A673 (cell line): Measurements from ENCODE around the gene SKI. TPM values are rescaled to one million over a fixed set of nuclear protein-coding genes. Genes with fewer than 3 reads are reported as not detected.

Experiments
- BruUV-seq: library from RNA; stranded (reverse); fragments of 400-500 nt; replicated peaks from 2 replicates; lab custom pipeline; 2021; lab: Mats Ljungman, UMichigan
- CTCF ChIA-PET: fragments of 300-600 bp; sonication (Branson Sonifier 250); formaldehyde crosslinking; loops from one replicate; lab custom pipeline; 2022; ENCODE audit warnings: antibody characterized with exemption; lab: Charles Lee
- POLR2A ChIA-PET: fragments of 300-600 bp; sonication (Branson Sonifier 250); formaldehyde crosslinking; loops from one replicate; lab custom pipeline; 2022; ENCODE audit warnings: antibody characterized with exemption; ENCODE audit not compliant: low non-redundant PET; lab: Charles Lee
- DNase-seq: peaks from one replicate; pipeline ENCODE4 v3.0.0-alpha.2; 2015; ENCODE audit warnings: low spot score
- H3K27ac ChIP-seq: fragments of 200-600 bp; sonication (generic); 2 replicates; pipeline ENCODE4 v1.5.1; 2016; ENCODE audit warnings: mixed run types, low read depth, mild to moderate bottlenecking, mixed read lengths, antibody characterized with exemption, low read length; ENCODE audit not compliant: poor library complexity, severe bottlenecking
- H3K27me3 ChIP-seq: fragments of 200-600 bp; sonication (generic); replicated peaks from 2 replicates; pipeline ENCODE4 v1.6.1; 2017; ENCODE audit warnings: mixed run types, low read depth, mild to moderate bottlenecking, mixed read lengths, antibody characterized with exemption, low read length; ENCODE audit not compliant: insufficient read depth, poor library complexity
- H3K36me3 ChIP-seq: fragments of 200-600 bp; sonication (generic); 2 replicates; pipeline ENCODE4 v1.6.1; 2016; ENCODE audit warnings: mixed run types, mild to moderate bottlenecking, mixed read lengths, antibody characterized with exemption, low read length; ENCODE audit not compliant: insufficient read depth, poor library complexity, severe bottlenecking
- H3K4me1 ChIP-seq: fragments of 200-600 bp; sonication (generic); 2 replicates; pipeline ENCODE4 v1.6.1; 2017; ENCODE audit warnings: mixed run types, mild to moderate bottlenecking, mixed read lengths, antibody characterized with exemption, low read length; ENCODE audit not compliant: insufficient read depth, poor library complexity, severe bottlenecking
- H3K4me3 ChIP-seq: fragments of 200-600 bp; sonication (generic); 2 replicates; pipeline ENCODE4 v1.5.1; 2016; ENCODE audit warnings: low read depth, mixed run types, mild to moderate bottlenecking, mixed read lengths, low read length; ENCODE audit not compliant: poor library complexity, severe bottlenecking
- H3K9me3 ChIP-seq: fragments of 200-600 bp; sonication (generic); 2 replicates; pipeline ENCODE4 v1.6.1; 2016; ENCODE audit warnings: mixed run types, low read depth, mild to moderate bottlenecking, mixed read lengths, antibody characterized with exemption, low read length; ENCODE audit not compliant: poor library complexity, severe bottlenecking
- CTCF ChIP-seq: fragments of 300-800, 200-600 bp; sonication (generic); conservative IDR thresholded peaks from 2 replicates; pipeline ENCODE4 v1.5.1; 2017; ENCODE audit warnings: low read depth, mild to moderate bottlenecking, antibody characterized with exemption, low read length, moderate library complexity, mixed read lengths
- EZH2 ChIP-seq: fragments of 200-600 bp; sonication (generic); IDR thresholded peaks from 2 replicates; pipeline ENCODE4 v1.6.1; 2017; ENCODE audit warnings: borderline replicate concordance, low read depth, mild to moderate bottlenecking, mixed read lengths, antibody characterized with exemption, low read length; ENCODE audit not compliant: poor library complexity, severe bottlenecking
- intact Hi-C: fragments of 100-400 bp; cut with micrococcal nuclease; formaldehyde crosslinking; loops from one replicate; pipeline ENCODE4 v1.10.0; 2022; ENCODE audit not compliant: unreplicated experiment
- total RNA-seq: library from RNA; stranded (reverse); gene quantifications from 2 replicates; pipeline ENCODE4 v1.2.3, GENCODE V29; 2021

SKI gene
- total RNA-seq, 1 experiment from 2014 or later = 88.1 TPM

- no peak for TF ChIP-seq EZH2
- TF ChIP-seq CTCF = no peak
- intact Hi-C loops = no loop called here
- H3K27ac ChIP-seq = no peak overlapping the region
- DNase-seq = no peak
- BruUV-seq = no TSS peak
- CTCF ChIA-PET = interaction anchor here (0.6 to 1.4 kb wide), 4 partner anchors 8 to 167 kb away, joined by 3 to 6 read pairs (median 4); no protein-coding TSS in a partner anchor
- peaks cover 39% of the 10 kb centered on the region for H3K4me1 ChIP-seq
- peaks cover 46% of the 10 kb centered on the region for H3K36me3 ChIP-seq
- no peaks in the 10 kb centered on the region for H3K27me3 ChIP-seq
- POLR2A ChIA-PET = no interaction called here
- H3K9me3 ChIP-seq = no peaks in the 10 kb centered on the region
- no peak overlapping the region for H3K4me3 ChIP-seq
Measured at GRCh38 chr1:2307064-2307605, 79.0 kb downstream of the SKI start.

GRCh38 chr1:2307972-2308371 is 79.9 kb downstream of the SKI start:
- DNase-seq = no peak
- Histone ChIP-seq H3K27me3 (no peaks in the 10 kb centered on the region), H3K9me3 (no peaks in the 10 kb centered on the region), H3K36me3 (peaks cover 46% of the 10 kb centered on the region), H3K27ac (peak overlapping the region; percentile 30), H3K4me3 (no peak overlapping the region), H3K4me1 (peaks cover 41% of the 10 kb centered on the region)
- ChIA-PET POLR2A (no interaction called here), CTCF (no interaction called here)
- TF ChIP-seq EZH2 (no peak), CTCF (no peak)
- intact Hi-C loops = no loop called here
- TSS peak; percentile 62 for BruUV-seq

- CTCF ChIA-PET = interaction anchor here (0.6 kb wide), 1 partner anchor 805 kb away, joined by 10 read pairs; no protein-coding TSS in a partner anchor
- Histone ChIP-seq H3K4me3 (no peak overlapping the region), H3K9me3 (no peaks in the 10 kb centered on the region), H3K27me3 (no peaks in the 10 kb centered on the region), H3K4me1 (peaks cover 44% of the 10 kb centered on the region), H3K36me3 (peaks cover 44% of the 10 kb centered on the region), H3K27ac (peak overlapping the region; percentile 30)
- no TSS peak for BruUV-seq
- POLR2A ChIA-PET = no interaction called here
- DNase-seq = no peak
- intact Hi-C loops = no loop called here
- TF ChIP-seq EZH2 (no peak), CTCF (no peak)
Measured at GRCh38 chr1:2308844-2309243, 80.7 kb downstream of the SKI start.
